Common myeloid progenitor, CD34-positive (primary cell): Measurements from ENCODE around the gene VPS8.

ENCODE experiments used
- CTCF ChIA-PET: fragments of 350-600 bp; sonication (Branson Sonifier 250); formaldehyde crosslinking; loops from one replicate; lab custom pipeline; 2021; ENCODE audit warnings: antibody characterized with exemption; lab: Charles Lee
- POLR2A ChIA-PET: fragments of 350-600 bp; sonication (Branson Sonifier 250); formaldehyde crosslinking; loops from one replicate; lab custom pipeline; 2021; ENCODE audit warnings: antibody characterized with exemption; lab: Charles Lee
- DNase-seq, 3 donors: peaks; one replicate each; pipeline versions ENCODE4 v3.0.0 to v3.0.0-alpha.2; 2013
- H3K27ac ChIP-seq, 2 experiments: 1 replicate in 1 of 2; 2 replicates in 1 of 2; pipeline ENCODE4 v1.7.0; 2013; ENCODE audit warnings: inconsistent platforms in 2 of 2, low read length in 2 of 2, mild to moderate bottlenecking in 2 of 2, low read depth in 1 of 2, moderate library complexity in 1 of 2; ENCODE audit not compliant: severe bottlenecking in 2 of 2, insufficient read depth in 1 of 2, poor library complexity in 1 of 2
- H3K27me3 ChIP-seq, 5 experiments: replicated peaks in 2 of 5; 1 replicate in 3 of 5; 2 replicates in 2 of 5; pipeline versions ENCODE4 v1.6.1 to v1.7.0; 2013; ENCODE audit warnings: low read length in 4 of 5, mild to moderate bottlenecking in 2 of 5, moderate library complexity in 2 of 5, inconsistent platforms in 1 of 5; ENCODE audit not compliant: insufficient read depth in 5 of 5, control insufficient read depth in 4 of 5
- H3K36me3 ChIP-seq, 4 experiments: 1 replicate in 2 of 4; 2 replicates in 2 of 4; pipeline versions ENCODE4 v1.6.1 to v1.7.0; 2013; ENCODE audit warnings: low read length in 3 of 4, control low read depth in 1 of 4, mild to moderate bottlenecking in 1 of 4; ENCODE audit not compliant: control insufficient read depth in 4 of 4, insufficient read depth in 4 of 4
- H3K4me1 ChIP-seq, 4 experiments: 1 replicate in 3 of 4; 2 replicates in 1 of 4; pipeline versions ENCODE4 v1.6.1 to v1.7.1; 2013; ENCODE audit warnings: low read length in 3 of 4, mild to moderate bottlenecking in 3 of 4, control low read depth in 1 of 4, inconsistent platforms in 1 of 4, moderate library complexity in 1 of 4; ENCODE audit not compliant: control insufficient read depth in 4 of 4, insufficient read depth in 4 of 4; ENCODE audit errors: control extremely low read depth in 1 of 4
- H3K4me3 ChIP-seq, 7 experiments: 1 replicate in 4 of 7; 2 replicates in 3 of 7; pipeline versions ENCODE4 v1.5.1 to v1.7.0; 2013; ENCODE audit warnings: mild to moderate bottlenecking in 7 of 7, low read length in 6 of 7, moderate library complexity in 6 of 7, inconsistent platforms in 2 of 7, low read depth in 2 of 7, control low read depth in 1 of 7; ENCODE audit not compliant: insufficient read depth in 4 of 7, control insufficient read depth in 1 of 7; ENCODE audit errors: extremely low read depth in 1 of 7
- H3K9me3 ChIP-seq, 5 experiments: 1 replicate in 4 of 5; 2 replicates in 1 of 5; pipeline versions ENCODE4 v1.6.1 to v1.7.1; 2013; ENCODE audit warnings: low read length in 4 of 5, mild to moderate bottlenecking in 2 of 5, inconsistent platforms in 1 of 5, low read depth in 1 of 5, moderate library complexity in 1 of 5; ENCODE audit not compliant: control insufficient read depth in 4 of 5, insufficient read depth in 2 of 5; ENCODE audit errors: control extremely low read depth in 1 of 5
- WGBS: methylation state at CpG from one replicate; pipeline ENCODE4 v1.1.5; 2013; ENCODE audit not compliant: insufficient coverage; 5-methylcytosine and 5-hydroxymethylcytosine counted together

VPS8 gene

DNA sequence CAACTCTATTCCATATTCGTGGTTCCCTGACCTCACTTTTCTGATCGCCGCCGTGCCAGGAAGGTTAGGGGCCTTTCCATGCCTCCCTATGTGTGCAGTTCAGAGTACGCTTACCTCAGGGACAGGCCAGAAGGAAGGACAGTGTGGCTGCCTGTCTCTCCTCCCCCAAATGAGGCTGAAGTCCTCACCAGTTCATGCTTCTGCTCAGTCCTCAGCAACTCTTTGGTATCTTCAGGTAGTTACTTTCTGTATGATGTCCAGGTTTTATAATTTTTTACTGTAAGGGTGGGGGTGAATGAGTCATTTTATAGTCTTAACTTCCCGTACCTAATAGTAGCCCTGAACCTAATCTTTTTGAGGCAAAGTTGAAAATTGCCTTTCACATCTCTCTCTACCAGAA is 98.7 kb downstream of the VPS8 start:
- 100% methylated on average over 4 of the region's 6 CpGs for WGBS
- CTCF ChIA-PET, result interaction anchor here (2.4 kb wide), 1 partner anchor 17 kb away, joined by 6 read pairs; no protein-coding TSS in a partner anchor
- no peaks in the 10 kb centered on the region for H3K27me3 ChIP-seq
- DNase-seq, result no peak
- H3K9me3 ChIP-seq, result no peaks in the 10 kb centered on the region
- no peak overlapping the region for H3K27ac ChIP-seq
- H3K36me3 ChIP-seq, result peaks cover 6 to 30% (median 22%) of the 10 kb centered on the region in 4 experiments
- H3K4me3 ChIP-seq, result no peak overlapping the region
- POLR2A ChIA-PET, result no interaction called here
- no peaks in the 10 kb centered on the region for H3K4me1 ChIP-seq

DNA sequence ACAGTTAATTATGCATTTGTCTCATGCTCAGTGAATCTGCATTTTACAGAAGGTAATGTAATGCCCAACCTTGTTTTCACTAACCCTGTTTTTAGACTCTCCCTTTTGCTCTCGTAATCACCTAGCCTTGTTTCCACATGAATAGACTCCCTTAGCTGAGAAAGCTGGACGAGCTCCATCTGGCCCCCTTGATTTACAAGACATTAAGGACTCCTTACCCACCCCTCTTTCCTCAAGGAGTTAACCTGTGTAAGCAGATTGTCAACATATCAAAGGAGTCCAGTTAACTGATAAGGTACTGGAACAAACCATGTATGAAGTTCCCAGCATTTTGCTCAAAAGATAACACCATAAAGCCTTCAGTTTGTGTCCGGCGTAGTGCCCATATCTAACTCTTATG is 99.6 kb downstream of the VPS8 start:
- WGBS, result 95% methylated on average over 2 of the region's 4 CpGs
- Histone ChIP-seq H3K4me1 (no peaks in the 10 kb centered on the region), H3K27me3 (no peaks in the 10 kb centered on the region), H3K9me3 (no peaks in the 10 kb centered on the region), H3K4me3 (no peak overlapping the region), H3K36me3 (peaks cover 6 to 37% (median 25%) of the 10 kb centered on the region in 4 experiments), H3K27ac (no peak overlapping the region)
- peak in 1 of 3 donors; percentile 1 for DNase-seq
- ChIA-PET POLR2A (no interaction called here), CTCF (interaction anchor here (2.4 kb wide), 1 partner anchor 16 kb away, joined by 6 read pairs; no protein-coding TSS in a partner anchor)

DNA sequence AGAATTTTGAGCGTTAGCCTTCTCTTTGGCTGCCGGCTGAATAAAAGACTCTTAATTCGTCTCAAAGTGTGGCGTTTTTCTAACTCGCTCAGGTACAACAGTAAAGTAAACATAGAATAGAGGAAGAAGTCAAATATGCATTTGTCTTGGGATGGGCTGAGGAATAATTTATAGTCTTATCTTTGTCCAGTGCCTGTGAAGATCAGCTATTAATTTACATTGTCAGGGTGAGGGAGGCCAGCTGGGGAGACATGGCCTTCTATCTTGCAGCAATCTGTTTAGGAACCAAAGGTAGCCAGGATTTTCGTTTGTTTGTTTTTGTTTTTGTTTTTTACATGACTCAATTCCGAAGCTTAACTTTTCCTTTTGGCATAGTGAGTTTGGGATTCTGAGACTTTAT is 100.2 kb downstream of the VPS8 start:
- POLR2A ChIA-PET, result no interaction called here
- H3K36me3 ChIP-seq, result peaks cover 9 to 43% (median 31%) of the 10 kb centered on the region in 4 experiments
- H3K4me1 ChIP-seq, result no peaks in the 10 kb centered on the region
- H3K27me3 ChIP-seq, result no peaks in the 10 kb centered on the region
- CTCF ChIA-PET, result interaction anchor here (2.4 kb wide), 1 partner anchor 15 kb away, joined by 6 read pairs; no protein-coding TSS in a partner anchor
- no peaks in the 10 kb centered on the region for H3K9me3 ChIP-seq
- no peak overlapping the region for H3K4me3 ChIP-seq
- 97% methylated on average over 6 of the region's 7 CpGs for WGBS
- no peak overlapping the region for H3K27ac ChIP-seq
- DNase-seq, result no peak

DNA sequence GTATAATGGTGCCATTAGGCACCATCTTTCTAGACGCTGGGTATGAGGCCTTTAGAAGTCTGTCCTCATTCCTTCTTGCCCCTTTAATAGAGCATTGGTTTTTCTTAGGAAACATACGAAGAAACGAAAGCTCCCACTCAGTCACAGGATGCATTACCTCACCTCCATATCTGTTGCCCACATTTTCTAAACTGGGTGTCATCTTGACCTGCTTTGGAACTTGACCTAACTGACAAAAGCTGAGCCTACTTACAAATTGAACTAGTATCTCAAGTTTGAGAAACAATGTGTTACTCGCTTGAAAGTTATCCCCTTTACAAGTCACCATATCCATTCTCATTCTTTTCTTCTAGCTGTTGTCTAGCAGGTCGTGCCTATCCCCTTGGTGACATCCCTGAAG is 102.7 kb downstream of the VPS8 start:
- POLR2A ChIA-PET, result no interaction called here
- Histone ChIP-seq H3K27ac (no peak overlapping the region), H3K4me3 (no peak overlapping the region), H3K4me1 (no peaks in the 10 kb centered on the region), H3K9me3 (no peaks in the 10 kb centered on the region), H3K27me3 (no peaks in the 10 kb centered on the region), H3K36me3 (peaks cover 10 to 48% (median 37%) of the 10 kb centered on the region in 4 experiments)
- DNase-seq, result no peak
- CTCF ChIA-PET, result interaction anchor here (1.8 kb wide), 1 partner anchor 11 kb away, joined by 5 read pairs; no protein-coding TSS in a partner anchor
- WGBS, result 95% methylated on average over 5 of the region's 5 CpGs

DNA sequence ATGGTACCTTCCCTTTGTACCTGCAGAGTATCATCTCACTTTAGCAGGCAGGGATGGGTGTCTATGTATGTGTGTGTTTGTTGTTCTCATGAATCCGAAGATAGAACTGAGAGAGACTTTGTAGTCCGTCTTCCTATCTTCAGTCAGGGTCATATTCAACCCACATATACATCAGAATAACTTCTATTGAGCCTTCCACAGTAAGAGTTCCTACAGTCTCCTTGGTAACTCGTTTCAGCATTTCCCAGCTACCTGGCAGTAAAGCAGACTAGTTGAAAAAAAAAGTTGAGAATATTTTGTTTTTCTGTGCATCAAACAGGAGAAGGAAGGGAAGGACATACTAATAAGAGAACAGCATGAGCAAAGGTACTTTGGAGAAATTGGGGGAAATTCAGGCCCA is 106.8 kb downstream of the VPS8 start:
- no peak for DNase-seq
- H3K27ac ChIP-seq, result no peak overlapping the region
- H3K36me3 ChIP-seq, result peaks cover 17 to 59% (median 44%) of the 10 kb centered on the region in 4 experiments
- no peaks in the 10 kb centered on the region for H3K27me3 ChIP-seq
- no CpG with 5 or more reads among the region's 3 CpGs for WGBS
- H3K4me1 ChIP-seq, result no peaks in the 10 kb centered on the region
- CTCF ChIA-PET, result no interaction called here
- POLR2A ChIA-PET, result no interaction called here
- H3K4me3 ChIP-seq, result no peak overlapping the region
- no peaks in the 10 kb centered on the region for H3K9me3 ChIP-seq

DNA sequence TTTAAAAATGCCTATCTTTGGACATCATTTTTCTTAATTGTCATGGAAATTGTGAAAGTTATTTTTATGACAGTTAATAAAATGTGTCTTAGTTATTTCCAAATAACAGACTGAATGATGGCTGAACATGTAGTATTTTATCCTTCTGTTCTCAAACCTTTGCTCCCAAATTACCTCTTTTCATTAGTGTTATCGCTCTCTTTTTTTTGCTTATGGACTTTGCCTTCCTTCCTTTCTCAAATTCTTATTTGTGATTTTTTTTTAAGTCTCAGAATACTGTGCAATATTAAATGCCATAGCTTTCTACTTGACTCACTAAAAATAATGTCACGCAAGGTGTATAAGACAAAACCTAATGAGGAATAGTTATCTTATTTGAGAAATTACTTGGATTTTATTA is 107.7 kb downstream of the VPS8 start:
- Histone ChIP-seq H3K4me1 (no peaks in the 10 kb centered on the region), H3K36me3 (peaks cover 20 to 60% (median 39%) of the 10 kb centered on the region in 4 experiments), H3K4me3 (no peak overlapping the region), H3K9me3 (no peaks in the 10 kb centered on the region), H3K27me3 (no peaks in the 10 kb centered on the region), H3K27ac (no peak overlapping the region)
- ChIA-PET CTCF (interaction anchor here (0.6 kb wide), 1 partner anchor 16 kb away, joined by 3 read pairs; no protein-coding TSS in a partner anchor), POLR2A (no interaction called here)
- no peak for DNase-seq
- no CpG with 5 or more reads among the region's 2 CpGs for WGBS

DNA sequence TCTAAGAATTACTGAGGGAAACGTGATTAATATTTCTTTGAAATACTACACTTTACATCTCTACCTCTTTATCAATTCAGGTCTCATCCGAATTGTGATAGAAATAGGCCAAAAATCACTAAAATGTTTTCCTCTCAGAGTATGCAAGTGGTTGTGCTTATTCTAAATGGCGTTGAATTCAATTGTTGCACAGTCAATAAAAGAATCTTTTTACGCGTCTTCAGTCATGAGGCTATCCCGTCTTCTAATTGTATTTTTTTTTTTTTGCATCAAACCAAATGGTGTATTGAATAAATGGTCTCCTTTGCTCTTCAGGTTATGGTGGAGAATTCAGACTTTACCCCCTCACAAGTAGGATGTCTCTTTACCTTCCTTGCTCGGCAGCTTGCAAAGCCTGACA is 112.6 kb downstream of the VPS8 start:
- Histone ChIP-seq H3K36me3 (peaks cover 24 to 57% (median 33%) of the 10 kb centered on the region in 4 experiments), H3K27ac (no peak overlapping the region), H3K9me3 (no peaks in the 10 kb centered on the region), H3K4me1 (no peaks in the 10 kb centered on the region), H3K27me3 (no peaks in the 10 kb centered on the region), H3K4me3 (no peak overlapping the region)
- no peak for DNase-seq
- POLR2A ChIA-PET, result no interaction called here
- CTCF ChIA-PET, result interaction anchor here (1.0 kb wide), 1 partner anchor 14 kb away, joined by 3 read pairs; no protein-coding TSS in a partner anchor
- 100% methylated on average over 1 of the region's 7 CpGs for WGBS
